AG09309 (cell line): ENCODE measurements around the gene KRT14.
"Not testable (repeated sequence)": the region's sequence is repeated elsewhere in the genome, so short reads cannot be mapped to it uniquely, and the experiment has no call there.

Experiments
- DNase-seq: peaks from one replicate; pipeline ENCODE4 v3.0.0-alpha.2; 2010; ENCODE audit warnings: low read depth
- H3K4me3 ChIP-seq: 2 replicates; pipeline ENCODE4 v1.5.1; 2011; ENCODE audit warnings: mild to moderate bottlenecking, low read depth, low read length, moderate library complexity; ENCODE audit not compliant: control insufficient read depth
- TF ChIP-seq, protein P1 (sequence below): IDR thresholded peaks from 2 replicates; pipeline ENCODE4 v1.5.1; 2011; ENCODE audit warnings: mild to moderate bottlenecking, low read depth, low read length, inconsistent platforms; ENCODE audit not compliant: insufficient read depth, control insufficient read depth; ENCODE audit errors: missing control alignments

Gene KRT14

DNA sequence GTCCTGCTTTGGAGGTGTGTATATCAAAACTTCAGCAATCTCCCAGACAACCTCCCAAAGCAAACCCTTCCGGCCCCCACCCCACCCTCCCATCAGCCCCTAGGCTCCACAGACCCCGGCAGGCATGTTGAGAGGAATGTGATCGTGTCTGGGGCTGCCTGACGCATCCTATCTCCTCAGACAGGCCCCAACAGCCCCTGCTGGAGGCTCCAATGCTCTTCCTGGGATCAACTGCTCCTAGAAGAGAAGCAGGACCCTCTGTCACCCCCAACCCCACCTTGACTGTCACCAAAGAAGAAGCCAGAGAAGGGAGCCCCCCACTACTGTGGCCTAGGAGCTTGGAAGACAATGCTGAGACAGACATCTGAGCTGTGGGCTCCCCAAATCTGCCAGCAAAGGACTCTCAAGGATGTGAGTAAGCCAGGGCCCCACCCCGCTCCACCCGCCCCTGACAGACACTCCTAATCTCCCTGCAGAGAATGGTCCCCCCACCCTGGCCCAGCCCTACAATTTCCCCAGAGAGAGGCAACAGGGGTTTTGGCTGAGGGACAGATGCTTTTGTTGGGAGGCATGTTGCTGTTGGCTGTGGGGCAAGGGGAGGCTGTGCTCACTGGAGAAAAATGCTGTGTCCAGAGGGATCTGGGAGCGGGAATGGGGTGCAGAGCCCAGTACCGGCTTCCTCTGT is 1.6 kb upstream of the KRT14 start:
- DNase-seq, result no peak
- TF ChIP-seq, protein P1, sequence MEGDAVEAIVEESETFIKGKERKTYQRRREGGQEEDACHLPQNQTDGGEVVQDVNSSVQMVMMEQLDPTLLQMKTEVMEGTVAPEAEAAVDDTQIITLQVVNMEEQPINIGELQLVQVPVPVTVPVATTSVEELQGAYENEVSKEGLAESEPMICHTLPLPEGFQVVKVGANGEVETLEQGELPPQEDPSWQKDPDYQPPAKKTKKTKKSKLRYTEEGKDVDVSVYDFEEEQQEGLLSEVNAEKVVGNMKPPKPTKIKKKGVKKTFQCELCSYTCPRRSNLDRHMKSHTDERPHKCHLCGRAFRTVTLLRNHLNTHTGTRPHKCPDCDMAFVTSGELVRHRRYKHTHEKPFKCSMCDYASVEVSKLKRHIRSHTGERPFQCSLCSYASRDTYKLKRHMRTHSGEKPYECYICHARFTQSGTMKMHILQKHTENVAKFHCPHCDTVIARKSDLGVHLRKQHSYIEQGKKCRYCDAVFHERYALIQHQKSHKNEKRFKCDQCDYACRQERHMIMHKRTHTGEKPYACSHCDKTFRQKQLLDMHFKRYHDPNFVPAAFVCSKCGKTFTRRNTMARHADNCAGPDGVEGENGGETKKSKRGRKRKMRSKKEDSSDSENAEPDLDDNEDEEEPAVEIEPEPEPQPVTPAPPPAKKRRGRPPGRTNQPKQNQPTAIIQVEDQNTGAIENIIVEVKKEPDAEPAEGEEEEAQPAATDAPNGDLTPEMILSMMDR, result no peak

DNA sequence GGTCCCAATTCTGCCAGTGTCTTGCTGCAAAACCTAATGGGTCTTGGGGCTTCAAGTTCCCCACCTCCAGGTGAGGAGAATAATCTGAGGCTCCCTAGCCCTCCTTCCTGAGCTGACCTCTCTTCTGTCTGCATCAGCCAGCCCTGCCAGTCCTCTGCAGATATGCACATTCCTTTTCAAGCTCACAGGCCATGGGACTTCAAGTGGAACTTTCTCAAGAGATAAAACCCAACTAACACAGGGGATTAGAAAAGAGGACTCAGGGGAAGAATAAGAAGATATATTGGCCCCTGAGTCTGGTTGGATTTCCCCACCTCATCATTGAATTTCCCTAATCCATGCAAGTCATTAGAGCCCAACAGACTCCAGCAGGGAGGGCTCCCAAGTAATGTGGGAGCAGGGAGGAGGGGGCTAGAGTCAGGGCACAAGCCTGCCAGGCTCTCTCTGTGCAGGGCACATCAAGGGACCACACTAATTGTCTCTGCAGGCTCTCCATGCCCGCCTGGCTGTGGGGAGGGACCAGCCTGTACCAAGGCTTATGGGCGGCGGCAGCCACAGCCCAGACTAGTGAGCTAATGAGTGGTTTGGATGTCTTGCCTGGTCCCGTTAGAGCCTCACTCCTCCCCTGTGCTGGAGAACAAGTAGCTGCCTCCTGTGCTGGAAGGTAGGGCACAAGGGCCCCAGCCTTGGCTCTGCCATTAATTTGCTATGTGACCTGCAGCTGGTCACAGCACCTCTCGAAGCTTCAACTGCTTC is 1.2 kb downstream of the KRT14 start:
- TF ChIP-seq, protein P1, result no peak
- no peak overlapping the region for H3K4me3 ChIP-seq
- DNase-seq, result no peak

More for the DNA sequence above, 1.6 kb upstream of the KRT14 start:
- no peak overlapping the region for H3K4me3 ChIP-seq

DNA sequence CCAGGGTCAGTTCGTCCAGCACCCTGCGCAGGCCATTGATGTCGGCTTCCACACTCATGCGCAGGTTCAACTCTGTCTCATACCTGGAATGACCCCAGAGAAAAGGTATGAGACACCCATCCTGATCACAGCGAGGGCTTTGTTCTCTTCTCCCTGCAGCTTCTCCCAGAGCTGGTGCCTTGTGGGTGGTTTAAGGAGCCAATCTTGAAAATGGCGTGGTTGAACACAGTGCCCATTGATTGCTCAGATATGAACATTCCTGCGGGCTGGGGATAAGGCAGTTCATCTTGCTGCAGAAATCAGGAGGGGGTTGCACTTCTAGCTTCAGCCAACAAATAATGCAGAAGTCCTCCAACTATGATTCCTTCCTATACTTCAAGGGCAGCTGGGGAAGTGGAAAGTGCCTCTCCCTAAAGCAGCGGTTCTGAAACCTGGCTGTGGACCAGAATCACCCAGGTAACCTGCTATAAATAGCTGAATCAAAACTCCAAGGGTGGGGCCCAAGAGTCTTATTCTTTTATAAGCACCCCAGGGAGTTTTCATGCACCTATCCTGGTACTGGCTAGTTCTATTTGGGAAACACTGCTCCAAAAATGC is 2.3 kb downstream of the KRT14 start:
- not testable (repeated sequence) for DNase-seq, H3K4me3 ChIP-seq

DNA sequence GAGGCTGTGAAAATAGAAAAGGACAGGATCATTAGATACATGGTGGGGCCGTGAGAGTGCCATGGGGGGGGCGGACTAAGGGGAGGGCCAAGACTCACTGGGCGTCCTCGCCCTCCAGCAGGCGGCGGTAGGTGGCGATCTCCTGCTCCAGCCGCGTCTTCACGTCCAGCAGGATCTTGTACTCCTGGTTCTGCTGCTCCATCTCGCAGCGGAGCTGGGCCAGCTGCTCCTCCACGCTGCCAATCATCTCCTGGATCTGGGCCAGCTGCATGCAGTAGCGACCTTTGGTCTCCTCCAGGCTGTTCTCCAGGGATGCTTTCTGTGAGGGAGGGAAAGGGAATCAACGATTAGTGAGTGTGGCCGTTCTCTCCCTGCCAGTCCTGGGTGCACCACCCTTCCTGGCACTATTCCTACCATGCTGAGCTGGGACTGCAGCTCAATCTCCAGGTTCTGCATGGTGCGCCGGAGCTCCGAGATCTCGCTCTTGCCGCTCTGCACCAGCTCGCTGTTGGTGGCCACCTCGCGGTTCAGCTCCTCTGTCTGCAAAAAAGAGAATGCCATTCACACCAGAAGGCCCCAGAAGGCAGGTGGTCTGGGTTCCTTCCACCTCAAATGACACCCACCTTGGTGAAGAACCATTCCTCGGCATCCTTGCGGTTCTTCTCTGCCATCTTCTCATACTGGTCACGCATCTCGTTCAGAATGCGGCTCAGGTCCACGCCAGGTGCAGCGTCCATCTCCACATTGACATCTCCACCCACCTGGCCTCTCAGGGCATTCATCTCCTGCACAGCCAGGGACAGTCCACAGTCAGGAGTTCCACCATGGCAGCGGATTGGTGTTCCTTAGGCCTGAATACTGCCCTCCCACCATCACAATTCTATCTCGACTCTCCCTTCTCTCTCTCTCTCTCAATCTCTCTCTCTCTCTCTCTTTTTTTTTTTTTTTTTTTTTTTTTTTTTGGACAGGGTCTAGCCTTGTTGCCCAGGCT is 3.3 kb downstream of the KRT14 start:
- DNase-seq, result no peak
- H3K4me3 ChIP-seq, result no peak overlapping the region
- TF ChIP-seq, protein P1, result no peak

DNA sequence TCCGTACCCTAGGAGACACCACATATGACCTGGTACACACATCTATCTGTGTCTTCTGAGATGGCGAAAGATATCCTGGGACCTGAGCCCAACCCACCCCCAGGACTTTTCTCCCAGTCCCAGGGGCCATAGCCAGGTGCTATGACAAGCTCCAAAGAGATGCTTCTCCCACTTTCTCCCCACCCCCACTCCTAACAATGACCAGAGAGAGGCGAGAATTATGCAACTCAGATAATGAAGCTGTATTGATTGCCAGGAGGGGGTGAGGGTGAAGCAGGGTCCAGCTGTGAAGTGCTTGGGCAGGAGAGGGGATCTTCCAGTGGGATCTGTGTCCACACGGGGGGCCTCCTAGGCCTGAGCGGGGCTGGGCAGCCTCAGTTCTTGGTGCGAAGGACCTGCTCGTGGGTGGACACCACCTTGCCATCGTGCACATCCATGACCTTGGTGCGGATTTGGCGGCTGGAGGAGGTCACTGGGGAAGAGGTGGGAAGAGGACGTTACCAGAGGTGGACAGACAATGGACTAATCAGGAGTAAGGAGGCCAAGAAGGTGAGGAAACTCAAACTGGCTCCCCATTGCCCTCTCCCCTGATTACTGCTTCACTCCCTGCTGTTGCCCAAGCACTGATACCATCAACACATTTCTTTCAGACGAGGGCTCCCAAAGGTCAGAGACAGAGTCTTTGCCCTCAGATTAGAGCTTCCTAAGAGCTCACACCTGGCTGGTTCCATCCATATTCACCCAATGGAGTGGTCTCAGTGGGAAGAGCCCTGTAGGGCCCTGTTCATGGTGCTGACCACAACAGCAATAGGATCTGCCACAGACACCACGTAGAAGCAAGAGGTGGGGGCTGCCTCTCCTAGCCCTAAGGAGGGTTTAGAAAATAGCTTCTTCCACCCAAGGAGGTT is 4.4 kb downstream of the KRT14 start:
- not testable (repeated sequence) for DNase-seq, H3K4me3 ChIP-seq

DNA sequence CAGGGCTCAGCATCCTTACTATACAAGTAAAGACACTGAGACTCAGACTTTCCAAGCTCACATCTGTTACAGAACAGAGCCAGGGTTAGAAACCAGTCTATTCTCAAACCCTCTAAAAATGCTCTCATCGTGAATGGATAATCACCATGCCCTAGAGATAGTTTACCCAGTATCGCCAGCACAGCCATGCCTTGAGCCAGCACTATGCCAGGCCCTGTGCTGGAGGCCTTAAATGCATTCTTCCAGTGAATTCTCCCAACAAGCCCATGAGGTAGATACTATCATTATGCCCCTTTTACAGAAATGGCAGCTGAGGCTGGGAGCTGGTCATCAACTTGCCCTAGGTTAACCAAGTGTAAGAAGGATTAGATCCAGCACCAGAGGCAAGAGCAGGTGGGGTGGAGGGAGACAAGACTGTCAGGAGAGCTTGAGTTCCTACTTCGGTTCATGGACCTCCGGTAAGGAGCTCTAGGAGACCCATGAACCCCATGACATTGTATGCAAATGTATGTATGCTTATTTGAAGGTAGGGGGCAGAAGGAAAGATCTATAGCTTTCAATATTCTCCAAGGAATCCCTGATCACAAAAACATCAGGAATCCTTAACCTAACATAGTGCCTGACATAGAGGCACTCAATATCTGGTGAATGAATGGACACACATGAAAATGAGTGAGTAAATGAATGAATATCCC is 5.2 kb downstream of the KRT14 start:
- TF ChIP-seq, protein P1, result no peak
- no peak overlapping the region for H3K4me3 ChIP-seq
- DNase-seq, result no peak
